ENCODE measurements around the gene TRERF1.

TRERF1 gene

GRCh38 chr6:42320762-42321161, 131.0 kb downstream of the TRERF1 start:
- no peak overlapping the region for H3K4me3 ChIP-seq (replicated peaks in 1 of 2; ENCODE audit: low read depth in 2 of 2, low read length in 2 of 2)
- peak; percentile 26 to 32 for DNase-seq (ENCODE audit: low read depth in 2 of 2)
- no peak for TF ChIP-seq CTCF (IDR thresholded peaks at IDR 0.05; ENCODE audit: low read depth, low read length)

GRCh38 chr6:42318480-42318879, 133.2 kb downstream of the TRERF1 start:
- no peak for DNase-seq (ENCODE audit: low read depth in 2 of 2)
- TF ChIP-seq CTCF (IDR thresholded peaks at IDR 0.05; ENCODE audit: low read depth, low read length), result no peak
- H3K4me3 ChIP-seq (replicated peaks in 1 of 2; ENCODE audit: low read depth in 2 of 2, low read length in 2 of 2), result no peak overlapping the region

DNA sequence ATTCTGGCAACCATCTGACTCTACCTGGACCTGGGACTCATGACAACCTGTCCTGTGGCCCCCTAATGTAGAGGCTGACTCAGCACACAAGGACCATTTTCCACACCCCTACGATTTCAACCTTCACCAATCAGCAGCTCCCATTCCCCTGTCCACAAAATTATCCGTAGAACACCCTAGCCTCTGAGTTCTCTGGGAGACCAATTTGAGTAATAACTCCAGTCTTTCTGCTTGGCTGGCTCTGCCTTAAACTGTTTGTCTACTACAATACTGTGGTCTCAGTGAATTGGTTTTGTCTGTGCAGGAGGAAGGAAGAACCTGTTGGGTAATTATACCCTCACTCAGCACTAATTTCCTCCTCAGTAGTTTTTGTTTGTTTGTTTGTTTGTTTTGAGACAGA, 134.7 kb downstream of the TRERF1 start:
- no peak overlapping the region for H3K4me3 ChIP-seq (replicated peaks in 1 of 2; ENCODE audit: low read depth in 2 of 2, low read length in 2 of 2)
- DNase-seq (ENCODE audit: low read depth in 2 of 2), result no peak

GRCh38 chr6:42315991-42316970, 135.4 kb downstream of the TRERF1 start:
- no peak for TF ChIP-seq CTCF (IDR thresholded peaks at IDR 0.05; ENCODE audit: low read depth, low read length)
- no peak overlapping the region for H3K4me3 ChIP-seq (replicated peaks in 1 of 2; ENCODE audit: low read depth in 2 of 2, low read length in 2 of 2)
- peak; percentile 88 to 98 for DNase-seq (ENCODE audit: low read depth in 2 of 2)

More for the DNA sequence above, 134.7 kb downstream of the TRERF1 start:
- TF ChIP-seq CTCF (IDR thresholded peaks at IDR 0.05; ENCODE audit: low read depth, low read length), result no peak

DNA sequence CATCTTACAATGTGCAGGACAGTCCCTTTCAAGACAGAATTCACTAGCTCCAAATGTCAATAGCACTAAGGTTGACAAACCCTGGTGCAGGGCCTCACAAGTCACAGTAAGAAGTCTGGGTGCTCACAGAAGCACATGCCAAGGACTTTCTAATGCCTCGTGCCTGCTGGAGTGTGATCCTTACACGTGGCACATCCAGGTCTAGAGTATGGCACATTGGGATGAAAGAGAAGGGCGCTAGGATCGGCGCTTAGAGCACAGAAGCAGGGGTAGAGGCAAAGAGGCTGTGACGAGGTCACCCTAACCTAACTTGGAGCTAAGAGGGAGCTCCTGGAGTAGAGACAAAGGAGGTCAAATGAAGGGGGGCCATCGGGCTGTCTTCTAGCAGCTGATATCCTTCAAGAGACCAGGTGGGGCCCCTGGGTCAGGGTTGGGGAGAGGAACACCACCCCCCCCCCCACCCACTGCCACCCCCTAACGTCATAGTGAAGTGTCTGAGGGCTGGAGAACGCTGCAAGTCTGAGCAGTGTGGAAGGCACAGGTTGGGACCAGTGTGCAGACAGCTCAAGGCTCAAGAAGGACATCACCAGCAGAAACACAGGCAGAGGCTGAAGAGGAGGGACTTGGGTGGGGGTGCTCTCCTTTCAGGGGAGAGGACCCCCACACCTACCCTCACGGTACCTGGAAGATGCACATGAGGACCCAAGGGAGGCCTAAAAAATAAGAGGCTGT, 136.3 kb downstream of the TRERF1 start:
- no peak for DNase-seq (ENCODE audit: low read depth in 2 of 2)
- no peak overlapping the region for H3K4me3 ChIP-seq (replicated peaks in 1 of 2; ENCODE audit: low read depth in 2 of 2, low read length in 2 of 2)
- TF ChIP-seq CTCF (IDR thresholded peaks at IDR 0.05; ENCODE audit: low read depth, low read length), result no peak

GRCh38 chr6:42314571-42315258, 137.0 kb downstream of the TRERF1 start:
- TF ChIP-seq CTCF (IDR thresholded peaks at IDR 0.05; ENCODE audit: low read depth, low read length), result no peak
- no peak overlapping the region for H3K4me3 ChIP-seq (replicated peaks in 1 of 2; ENCODE audit: low read depth in 2 of 2, low read length in 2 of 2)
- peak in 1 of 2 donors; percentile 41 for DNase-seq (ENCODE audit: low read depth in 2 of 2)
